HK-2 (cell line): ENCODE results near the gene SH3GL1.

Source experiments
- DNase-seq: peaks from one replicate; pipeline ENCODE4 v3.0.0-alpha.2; 2018; ENCODE audit not compliant: unreplicated experiment

SH3GL1 gene

GRCh38 chr19:4318460-4318859, 81.9 kb downstream of the SH3GL1 start:
- no peak for DNase-seq

GRCh38 chr19:4316956-4317355, 83.4 kb downstream of the SH3GL1 start:
- no peak for DNase-seq

- DNase-seq = no peak
Observed at GRCh38 chr19:4313847-4314490, 86.4 kb downstream of the SH3GL1 start.
